Tibial artery (tissue), 4 donors: ENCODE results near the gene PRDM16.

ENCODE experiments used
- DNase-seq, 2 donors: peaks; one replicate each; pipeline ENCODE4 v3.0.0-alpha.2; 2019
- H3K27ac ChIP-seq, 2 donors: fragments of 200-600 bp; sonication (generic) in 1 of 2; 1 replicate in 1 of 2; 2 replicates in 1 of 2; pipeline ENCODE4 v1.5.1; 2018 to 2019; ENCODE audit warnings: mild to moderate bottlenecking in 1 of 2
- H3K27me3 ChIP-seq, 2 donors: fragments of 200-600 bp; sonication (generic) in 1 of 2; one replicate each; pipeline versions ENCODE4 v1.5.1 to v1.6.0; 2016 to 2019
- H3K36me3 ChIP-seq, 3 donors: fragments of 200-600 bp; sonication (generic) in 2 of 3; one replicate each; pipeline ENCODE4 v1.5.1; 2016 to 2019; ENCODE audit warnings: mild to moderate bottlenecking in 2 of 3
- H3K4me1 ChIP-seq, 4 donors: fragments of 200-600 bp; sonication (generic) in 2 of 4; 1 replicate in 3 of 4; 2 replicates in 1 of 4; pipeline ENCODE4 v1.5.1; 2016 to 2019
- H3K4me3 ChIP-seq, 2 donors: fragments of 200-600 bp; sonication (generic) in 1 of 2; 1 replicate in 1 of 2; 2 replicates in 1 of 2; pipeline ENCODE4 v1.5.1; 2018 to 2019; ENCODE audit warnings: mild to moderate bottlenecking in 2 of 2
- H3K9me3 ChIP-seq, 3 donors: fragments of 200-600 bp; sonication (generic) in 1 of 3; one replicate each; pipeline ENCODE4 v1.5.1; 2016 to 2019
- CTCF ChIP-seq, 2 experiments: fragments of 200-600 bp in 1 of 2; fragments of 450-650 bp in 1 of 2; IDR thresholded peaks; one replicate each; pipeline ENCODE4 v1.5.1; 2017 to 2019; ENCODE audit warnings: antibody characterized with exemption in 2 of 2, mild to moderate bottlenecking in 1 of 2, moderate library complexity in 1 of 2
- intact Hi-C: fragments of 100-400 bp; cut with DNase I; formaldehyde crosslinking; loops from one replicate; pipeline ENCODE4 v1.15.0; 2023; ENCODE audit warnings: low total_unique reads

The PRDM16 gene

GRCh38 chr1:3296826-3297225 lies 227.8 kb downstream of the PRDM16 start:
- no peaks in the 10 kb centered on the region for H3K27me3 ChIP-seq
- H3K9me3 ChIP-seq: no peaks in the 10 kb centered on the region
- no peak overlapping the region for H3K27ac ChIP-seq
- DNase-seq: no peak
- intact Hi-C loops: no loop called here
- peaks cover 0 to 38% (median 4%) of the 10 kb centered on the region in 4 donors for H3K4me1 ChIP-seq
- no peaks in the 10 kb centered on the region for H3K36me3 ChIP-seq
- H3K4me3 ChIP-seq: no peak overlapping the region
- no peak for TF ChIP-seq CTCF (IDR thresholded peaks at IDR 0.05)

GRCh38 chr1:3297756-3298155 lies 228.8 kb downstream of the PRDM16 start:
- DNase-seq: no peak
- H3K4me1 ChIP-seq: peaks cover 0 to 38% (median 4%) of the 10 kb centered on the region in 4 donors
- intact Hi-C loops: no loop called here
- H3K9me3 ChIP-seq: no peaks in the 10 kb centered on the region
- no peaks in the 10 kb centered on the region for H3K36me3 ChIP-seq
- TF ChIP-seq CTCF (IDR thresholded peaks at IDR 0.05): no peak
- no peaks in the 10 kb centered on the region for H3K27me3 ChIP-seq
- no peak overlapping the region for H3K27ac ChIP-seq
- H3K4me3 ChIP-seq: no peak overlapping the region

- H3K4me1 ChIP-seq: peaks cover 0 to 38% (median 4%) of the 10 kb centered on the region in 4 donors
- H3K9me3 ChIP-seq: no peaks in the 10 kb centered on the region
- no peak overlapping the region for H3K4me3 ChIP-seq
- no peak overlapping the region for H3K27ac ChIP-seq
- no peaks in the 10 kb centered on the region for H3K36me3 ChIP-seq
- no peaks in the 10 kb centered on the region for H3K27me3 ChIP-seq
- no peak for DNase-seq
- intact Hi-C loops: no loop called here
- no peak for TF ChIP-seq CTCF (IDR thresholded peaks at IDR 0.05)
These were observed 229.2 kb downstream of the PRDM16 start for GRCh38 chr1:3298197-3298596.

- Histone ChIP-seq H3K36me3 (no peaks in the 10 kb centered on the region), H3K9me3 (no peaks in the 10 kb centered on the region), H3K27me3 (no peaks in the 10 kb centered on the region), H3K4me3 (no peak overlapping the region), H3K27ac (no peak overlapping the region), H3K4me1 (peaks cover 0 to 47% (median 8%) of the 10 kb centered on the region in 4 donors)
- TF ChIP-seq CTCF (IDR thresholded peaks at IDR 0.05): no peak
- intact Hi-C loops: no loop called here
- DNase-seq: no peak
These were observed 235.2 kb downstream of the PRDM16 start for GRCh38 chr1:3304246-3304645.

- DNase-seq: no peak
- H3K9me3 ChIP-seq: no peaks in the 10 kb centered on the region
- no peaks in the 10 kb centered on the region for H3K36me3 ChIP-seq
- H3K27me3 ChIP-seq: no peaks in the 10 kb centered on the region
- no peak overlapping the region for H3K27ac ChIP-seq
- peaks cover 0 to 52% (median 10%) of the 10 kb centered on the region in 4 donors for H3K4me1 ChIP-seq
- TF ChIP-seq CTCF (IDR thresholded peaks at IDR 0.05): no peak
- no peak overlapping the region for H3K4me3 ChIP-seq
- intact Hi-C loops: no loop called here
These were observed 235.7 kb downstream of the PRDM16 start for GRCh38 chr1:3304692-3305091.

GRCh38 chr1:3305156-3305555 lies 236.2 kb downstream of the PRDM16 start:
- no peaks in the 10 kb centered on the region for H3K27me3 ChIP-seq

More at GRCh38 chr1:3305156-3305555, 236.2 kb downstream of the PRDM16 start:
- no peak overlapping the region for H3K4me3 ChIP-seq
- intact Hi-C loops: no loop called here
- H3K27ac ChIP-seq: no peak overlapping the region
- H3K36me3 ChIP-seq: no peaks in the 10 kb centered on the region
- no peaks in the 10 kb centered on the region for H3K9me3 ChIP-seq
- no peak for TF ChIP-seq CTCF (IDR thresholded peaks at IDR 0.05)
- H3K4me1 ChIP-seq: peaks cover 0 to 56% (median 13%) of the 10 kb centered on the region in 4 donors
- no peak for DNase-seq
